ENCODE measurements around the gene PCSK9.

DNA sequence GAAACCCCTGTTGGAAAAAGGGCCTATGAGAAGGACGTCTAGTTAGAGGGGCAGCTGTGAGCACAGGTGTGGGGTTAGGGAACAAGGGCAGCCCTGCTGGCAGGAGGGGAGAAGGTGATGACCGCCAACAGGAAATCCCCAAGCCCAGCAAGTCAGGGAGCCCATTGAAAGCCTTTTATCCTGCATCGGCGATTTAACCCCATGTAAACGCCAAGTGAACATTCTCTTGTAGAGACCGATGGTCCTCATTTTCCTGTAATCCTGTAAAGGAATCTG lies 41.7 kb upstream of the PCSK9 start:
- TF ChIP-seq, protein P1, sequence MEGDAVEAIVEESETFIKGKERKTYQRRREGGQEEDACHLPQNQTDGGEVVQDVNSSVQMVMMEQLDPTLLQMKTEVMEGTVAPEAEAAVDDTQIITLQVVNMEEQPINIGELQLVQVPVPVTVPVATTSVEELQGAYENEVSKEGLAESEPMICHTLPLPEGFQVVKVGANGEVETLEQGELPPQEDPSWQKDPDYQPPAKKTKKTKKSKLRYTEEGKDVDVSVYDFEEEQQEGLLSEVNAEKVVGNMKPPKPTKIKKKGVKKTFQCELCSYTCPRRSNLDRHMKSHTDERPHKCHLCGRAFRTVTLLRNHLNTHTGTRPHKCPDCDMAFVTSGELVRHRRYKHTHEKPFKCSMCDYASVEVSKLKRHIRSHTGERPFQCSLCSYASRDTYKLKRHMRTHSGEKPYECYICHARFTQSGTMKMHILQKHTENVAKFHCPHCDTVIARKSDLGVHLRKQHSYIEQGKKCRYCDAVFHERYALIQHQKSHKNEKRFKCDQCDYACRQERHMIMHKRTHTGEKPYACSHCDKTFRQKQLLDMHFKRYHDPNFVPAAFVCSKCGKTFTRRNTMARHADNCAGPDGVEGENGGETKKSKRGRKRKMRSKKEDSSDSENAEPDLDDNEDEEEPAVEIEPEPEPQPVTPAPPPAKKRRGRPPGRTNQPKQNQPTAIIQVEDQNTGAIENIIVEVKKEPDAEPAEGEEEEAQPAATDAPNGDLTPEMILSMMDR (IDR thresholded peaks at IDR 0.05) = no peak
- TF ChIP-seq POLR2A (IDR thresholded peaks at IDR 0.05) = no peak

All from heart left ventricle (tissue), 13 donors.